GM12874 (cell line): Measurements from ENCODE around the gene STK32A.
A peak's percentile ranks its signal among the peaks of the same experiment; 100 is the strongest.

Experiments used
- TF ChIP-seq, protein P1 (sequence below): IDR thresholded peaks from 2 replicates; pipeline ENCODE4 v1.5.1; 2011; ENCODE audit warnings: low read depth, mild to moderate bottlenecking, control low read depth, low read length, moderate library complexity; ENCODE audit not compliant: insufficient read depth

STK32A gene

DNA sequence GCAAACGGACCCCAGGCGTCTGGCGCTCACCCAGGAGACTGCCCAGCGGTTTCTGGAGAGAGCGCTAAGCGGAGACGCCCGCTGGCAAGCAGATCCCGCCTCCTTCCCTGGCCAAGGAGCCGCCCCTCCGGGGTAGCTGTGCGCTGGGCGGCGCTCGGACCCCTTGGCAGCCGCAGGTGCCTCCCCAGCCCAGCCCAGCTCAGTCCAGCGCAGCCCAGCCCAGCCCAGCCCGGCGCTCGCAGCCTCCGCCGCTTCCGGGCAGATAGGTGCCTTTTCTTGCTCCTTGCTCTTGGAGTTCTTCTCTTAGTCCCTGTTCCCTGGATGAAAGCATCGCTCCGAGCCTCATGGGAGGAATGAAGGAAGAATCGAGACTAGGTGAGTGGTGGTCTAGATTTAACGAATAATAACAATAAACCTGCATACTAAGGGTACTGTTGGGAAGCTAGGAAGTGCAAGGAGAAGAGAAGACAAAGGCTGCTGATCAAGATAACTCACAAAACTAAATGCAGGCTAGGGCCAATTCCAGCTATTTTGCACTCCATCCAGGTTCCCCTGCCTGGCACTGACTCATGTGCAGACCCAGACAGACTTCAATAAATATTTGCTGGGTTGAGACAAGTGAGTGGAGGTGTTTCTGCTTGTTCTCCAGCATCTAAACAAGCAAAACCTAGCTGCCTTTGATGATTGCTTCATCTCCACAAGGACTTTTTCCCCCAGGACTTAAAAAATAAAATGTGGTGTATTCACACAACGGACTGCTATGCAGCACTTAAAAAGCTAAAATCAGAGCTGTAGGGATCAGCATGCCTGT lies at the start of gene STK32A:
Gene STK32A, plus strand, starts transcription at position 202 of the 811 bp plus-strand sequence. CDS start 4,609 bp downstream, outside the sequence.
- TF ChIP-seq, protein P1, sequence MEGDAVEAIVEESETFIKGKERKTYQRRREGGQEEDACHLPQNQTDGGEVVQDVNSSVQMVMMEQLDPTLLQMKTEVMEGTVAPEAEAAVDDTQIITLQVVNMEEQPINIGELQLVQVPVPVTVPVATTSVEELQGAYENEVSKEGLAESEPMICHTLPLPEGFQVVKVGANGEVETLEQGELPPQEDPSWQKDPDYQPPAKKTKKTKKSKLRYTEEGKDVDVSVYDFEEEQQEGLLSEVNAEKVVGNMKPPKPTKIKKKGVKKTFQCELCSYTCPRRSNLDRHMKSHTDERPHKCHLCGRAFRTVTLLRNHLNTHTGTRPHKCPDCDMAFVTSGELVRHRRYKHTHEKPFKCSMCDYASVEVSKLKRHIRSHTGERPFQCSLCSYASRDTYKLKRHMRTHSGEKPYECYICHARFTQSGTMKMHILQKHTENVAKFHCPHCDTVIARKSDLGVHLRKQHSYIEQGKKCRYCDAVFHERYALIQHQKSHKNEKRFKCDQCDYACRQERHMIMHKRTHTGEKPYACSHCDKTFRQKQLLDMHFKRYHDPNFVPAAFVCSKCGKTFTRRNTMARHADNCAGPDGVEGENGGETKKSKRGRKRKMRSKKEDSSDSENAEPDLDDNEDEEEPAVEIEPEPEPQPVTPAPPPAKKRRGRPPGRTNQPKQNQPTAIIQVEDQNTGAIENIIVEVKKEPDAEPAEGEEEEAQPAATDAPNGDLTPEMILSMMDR = no peak

DNA sequence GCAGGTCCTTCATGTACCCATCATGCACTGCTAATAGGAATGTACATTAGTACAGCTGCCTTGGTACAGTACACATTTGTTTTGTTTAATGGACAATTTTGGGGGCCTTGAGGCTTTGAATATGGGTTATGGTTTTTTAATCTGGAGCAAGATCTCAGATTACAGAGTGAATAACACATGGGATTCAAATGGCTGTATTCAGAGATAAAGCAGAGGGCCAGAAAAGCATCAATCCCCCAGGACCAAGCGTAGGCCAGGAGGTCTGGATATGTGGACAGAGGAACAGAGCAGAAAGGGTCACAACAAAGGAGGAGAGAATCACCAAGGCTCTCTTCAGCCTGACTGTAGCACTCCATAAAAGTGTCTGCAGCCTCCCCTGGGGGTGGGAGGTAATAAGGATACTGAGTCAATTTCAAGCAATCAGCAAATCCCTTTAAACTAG lies 47.7 kb upstream of the STK32A start:
- TF ChIP-seq, protein P1 = no peak

DNA sequence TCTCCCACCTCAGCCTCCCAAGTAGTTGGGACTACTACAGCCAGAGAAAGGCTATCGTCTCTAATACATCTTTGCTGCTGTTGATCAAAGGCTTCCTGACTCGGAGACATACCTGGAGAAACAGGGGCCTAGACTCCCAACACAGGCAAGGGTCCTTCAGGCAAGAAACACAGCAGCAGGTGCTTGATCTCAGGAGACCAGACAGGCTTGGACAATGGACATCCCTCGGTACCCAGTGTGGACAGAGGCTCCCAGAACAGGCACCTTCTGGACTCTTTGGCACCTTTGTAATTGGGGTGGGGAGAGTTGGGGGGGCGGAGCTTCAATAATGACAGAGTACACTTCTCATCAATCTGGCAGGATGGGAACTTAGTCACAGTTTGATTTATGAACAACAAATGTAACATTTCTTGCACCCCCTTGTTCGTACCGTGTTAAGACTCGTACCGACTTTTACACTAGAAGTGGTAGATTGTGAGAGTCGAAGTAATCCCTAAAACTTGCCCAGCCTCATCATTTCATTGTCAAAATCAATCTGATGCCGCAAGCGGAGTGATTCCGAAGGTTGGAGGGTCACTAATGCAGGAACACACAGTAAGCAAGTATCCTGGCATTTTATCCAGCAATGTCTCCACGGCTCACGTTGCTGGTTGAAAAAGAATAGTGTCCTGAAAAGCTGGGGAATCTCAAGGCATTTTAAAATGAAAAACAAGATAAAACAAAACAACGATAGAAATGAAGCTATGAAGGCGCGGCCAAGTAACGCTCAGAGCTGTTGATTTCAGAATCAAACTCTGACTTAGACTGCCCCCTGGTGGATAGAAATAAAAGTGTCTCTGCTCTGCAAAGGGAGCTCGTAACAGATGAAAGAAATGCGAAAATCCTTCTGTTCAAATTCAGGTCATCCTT lies 46.4 kb upstream of the STK32A start:
- TF ChIP-seq, protein P1 = peak; percentile 58

DNA sequence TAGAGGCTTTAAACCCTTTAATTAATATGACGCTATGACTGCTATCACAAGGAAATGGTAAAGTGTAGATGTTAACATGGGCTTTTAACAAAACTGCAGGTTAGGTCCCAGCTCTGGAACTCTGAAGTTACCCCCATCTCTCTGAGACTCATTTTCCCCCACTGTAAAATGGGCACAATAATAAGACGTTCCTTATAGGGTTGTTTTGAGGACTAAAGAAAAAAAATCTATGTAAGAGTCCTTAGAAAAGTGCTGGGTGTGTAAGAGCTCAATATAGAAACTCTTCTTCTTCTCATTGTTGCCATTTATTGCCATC lies 45.8 kb upstream of the STK32A start:
- TF ChIP-seq, protein P1 = no peak

DNA sequence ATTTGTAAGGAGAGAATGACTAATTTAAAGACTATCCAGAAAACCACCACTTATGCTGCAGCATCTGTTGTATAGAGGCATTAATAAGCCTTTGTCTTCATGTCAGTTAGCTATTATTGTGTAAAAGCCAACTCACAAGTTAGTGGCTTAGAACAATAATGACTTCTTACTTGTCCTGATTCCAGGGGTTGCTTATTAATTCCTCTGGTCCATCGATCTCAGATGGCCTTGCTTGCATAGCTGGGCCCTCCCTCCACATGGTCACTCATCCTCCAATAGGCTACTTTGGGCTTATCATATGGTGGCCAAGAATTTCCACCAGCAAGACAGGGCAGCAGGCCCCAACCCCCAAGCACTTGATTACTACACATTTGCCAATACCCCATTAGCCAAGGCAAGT lies 44.5 kb upstream of the STK32A start:
- TF ChIP-seq, protein P1 = no peak

DNA sequence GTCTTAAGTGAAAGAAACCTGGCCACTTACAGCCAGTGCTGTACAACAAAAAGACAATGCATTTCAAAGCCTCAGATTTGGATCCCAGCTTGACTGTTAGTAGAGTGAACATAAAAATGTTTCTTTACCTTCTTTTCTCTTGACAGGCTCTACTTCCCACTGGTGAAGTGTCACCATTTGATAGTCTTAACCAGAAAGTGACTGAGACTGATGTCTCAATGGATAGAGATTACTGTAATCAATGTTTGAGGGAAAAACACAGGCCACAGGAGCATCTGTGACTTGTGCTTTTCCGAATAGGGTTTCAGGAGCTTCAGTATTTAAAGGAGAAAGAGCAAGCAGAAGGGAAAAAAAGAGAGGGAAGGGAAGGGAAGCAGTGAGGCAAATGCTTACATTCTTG lies 41.7 kb upstream of the STK32A start:
- TF ChIP-seq, protein P1 = no peak

DNA sequence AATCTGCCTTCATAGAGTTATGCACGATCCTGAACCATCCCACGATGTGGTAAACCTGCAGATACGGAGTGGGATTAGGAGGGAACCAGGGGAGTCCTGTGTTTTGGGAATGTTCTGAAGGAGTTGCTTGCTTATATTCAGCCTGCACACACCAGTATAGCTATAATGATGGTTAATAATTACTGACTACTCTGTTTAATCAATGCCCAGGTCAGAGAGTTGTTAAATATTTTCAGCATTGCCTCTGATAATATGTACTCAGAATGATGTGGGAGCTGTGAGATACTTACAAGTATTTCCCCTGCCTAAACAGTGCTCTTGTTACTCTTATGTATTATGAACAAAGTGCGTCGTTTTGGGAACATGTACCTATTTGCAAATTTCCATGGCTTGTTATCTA lies 34.8 kb upstream of the STK32A start:
- TF ChIP-seq, protein P1 = no peak
